ENCODE measurements around the gene MAML2. TPM values are rescaled to one million over a fixed set of nuclear protein-coding genes. Genes with fewer than 3 reads are reported as not detected.
A peak's percentile ranks its signal among the peaks of the same experiment; 100 is the strongest.

Gene MAML2
- total RNA-seq, 1 experiment from 2014 or later, result 6.6 TPM

DNA sequence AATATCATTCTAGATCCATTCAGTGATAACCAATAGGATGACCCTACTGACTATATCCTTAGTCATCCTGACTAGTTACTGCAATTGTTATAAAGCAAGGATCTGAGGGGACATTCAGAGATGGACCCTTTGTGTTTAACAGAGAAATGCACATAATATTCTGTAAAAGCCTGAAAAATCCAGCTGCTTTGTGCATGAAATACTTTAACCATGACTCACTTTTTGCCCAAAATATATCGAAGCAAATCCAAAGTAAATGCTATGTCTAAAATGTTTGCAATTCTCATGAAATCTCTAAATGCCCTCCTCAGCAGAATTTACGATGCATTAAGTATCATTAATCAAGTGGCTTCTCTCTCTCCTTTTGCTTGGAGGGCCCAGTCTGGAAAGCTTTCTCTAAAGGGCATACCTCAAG, 240.3 kb downstream of the MAML2 start:
- no peak for DNase-seq (ENCODE audit: low read depth)

DNA sequence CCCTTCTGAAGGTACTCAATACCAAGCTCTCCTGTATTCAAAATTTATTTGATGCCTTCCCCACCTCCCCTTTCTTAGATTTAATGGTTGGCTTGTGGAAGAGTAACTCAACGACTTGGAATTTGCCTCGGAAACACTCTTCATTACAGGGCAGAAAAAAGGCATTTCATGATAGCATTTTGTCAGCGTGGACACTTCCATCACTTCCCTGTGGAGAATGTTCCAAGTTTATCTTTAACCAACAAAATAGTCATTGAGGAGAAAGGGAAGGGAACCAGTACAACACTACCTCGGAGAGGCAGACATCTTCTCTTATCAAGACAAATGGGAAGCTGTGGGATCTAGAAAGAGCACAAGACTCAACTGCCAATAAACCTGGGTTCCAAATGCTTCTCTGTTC, 241.8 kb downstream of the MAML2 start:
- DNase-seq (ENCODE audit: low read depth), result no peak

DNA sequence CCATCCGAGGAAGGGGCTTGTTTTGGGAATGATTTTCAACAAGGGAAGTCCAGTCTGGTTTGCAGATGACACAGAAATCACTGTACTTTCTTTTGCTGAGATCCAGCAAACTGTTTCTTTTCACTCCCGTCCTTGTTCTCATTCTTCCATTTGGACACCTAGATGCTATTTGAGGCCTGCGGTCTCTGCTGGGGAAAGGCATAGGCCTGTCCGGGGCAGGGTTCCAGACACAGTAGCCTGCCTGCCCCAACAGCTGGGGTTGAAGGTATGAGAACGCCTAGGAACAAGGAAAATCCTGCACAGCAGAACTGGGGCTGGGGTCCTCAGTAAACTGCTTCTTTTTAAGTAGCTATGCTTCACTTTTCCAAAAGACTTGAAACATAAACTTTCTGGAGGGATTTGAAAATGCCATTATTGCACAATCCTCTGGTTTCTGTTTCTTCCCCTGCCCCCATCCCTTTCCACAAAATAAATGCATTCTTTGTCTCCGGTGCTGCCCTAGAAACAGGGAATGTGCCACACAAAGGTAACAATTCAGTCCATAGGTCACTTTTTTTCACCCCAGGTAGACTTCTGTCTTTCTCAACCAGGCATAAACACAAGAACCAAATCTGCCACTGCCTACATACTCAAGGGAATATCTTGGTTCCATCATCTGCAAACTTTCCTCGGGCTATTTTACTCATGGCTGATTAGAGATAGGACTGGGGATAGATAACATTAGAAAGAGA, 244.3 kb downstream of the MAML2 start:
- DNase-seq (ENCODE audit: low read depth), result peak; percentile 8

DNA sequence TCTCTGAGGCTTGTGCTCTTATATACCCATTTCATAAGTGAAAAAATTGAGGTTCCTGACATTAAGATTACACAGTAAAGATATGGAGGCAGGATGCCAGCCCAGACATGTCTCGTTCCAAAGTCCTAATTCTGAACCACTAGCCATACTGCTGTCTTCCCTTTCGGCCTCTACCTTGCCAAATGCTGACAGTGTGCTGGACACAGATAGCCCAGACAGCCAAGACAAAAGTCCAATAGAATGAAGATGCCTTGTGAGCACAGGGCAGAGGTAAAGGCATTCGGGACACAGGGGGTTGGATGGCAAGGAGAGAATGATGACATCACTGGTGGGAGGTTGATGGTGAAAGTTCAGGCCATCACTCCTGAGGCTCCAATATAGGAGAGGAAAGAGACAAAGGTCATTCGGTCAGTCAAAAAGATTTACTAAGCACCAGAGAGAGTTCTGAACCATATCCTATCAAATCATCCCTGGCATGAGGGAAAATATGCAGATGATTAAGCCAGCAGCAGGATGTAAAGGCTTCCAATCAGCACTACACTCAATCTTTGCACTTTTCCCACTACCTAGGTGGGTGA, 245.1 kb downstream of the MAML2 start:
- DNase-seq (ENCODE audit: low read depth), result no peak

DNA sequence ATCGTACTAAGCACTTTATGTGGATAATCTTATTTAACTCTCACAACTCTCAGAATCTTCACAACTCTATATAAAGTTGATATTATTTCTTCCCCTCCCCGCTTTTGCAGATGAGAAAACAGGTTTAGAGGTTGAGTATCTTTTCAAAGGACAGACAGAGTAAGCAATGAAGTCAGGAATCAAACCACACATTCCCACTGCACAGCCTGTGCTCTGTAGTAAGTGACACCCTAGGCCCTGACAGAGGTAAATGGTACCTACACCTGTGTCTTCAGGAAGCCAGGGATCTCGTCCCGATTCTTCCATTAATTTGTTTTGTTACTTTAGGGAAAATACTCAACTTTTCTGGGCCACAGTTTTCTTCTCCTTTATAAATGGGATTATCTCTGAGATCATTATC, 246.6 kb downstream of the MAML2 start:
- no peak for DNase-seq (ENCODE audit: low read depth)

DNA sequence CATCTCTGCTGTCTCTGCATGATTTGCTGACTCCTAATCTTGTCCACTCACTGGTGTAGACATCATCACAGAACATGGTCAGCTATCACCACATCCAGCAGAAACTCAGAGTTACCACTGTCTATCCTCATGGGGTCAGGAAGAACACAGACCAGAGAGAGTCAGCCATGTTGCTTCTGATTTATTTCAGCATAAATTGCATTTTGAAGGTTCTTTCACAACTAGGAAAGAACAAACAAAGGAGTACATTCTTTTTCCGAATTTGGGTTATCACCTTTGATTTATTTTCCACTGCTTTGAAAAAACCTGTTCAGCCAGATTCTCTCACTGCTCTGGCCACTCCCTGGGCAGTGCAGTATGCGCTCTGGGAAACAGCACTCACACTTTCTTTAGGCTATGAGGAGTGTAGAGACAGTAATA, 247.1 kb downstream of the MAML2 start:
- no peak for DNase-seq (ENCODE audit: low read depth)

DNA sequence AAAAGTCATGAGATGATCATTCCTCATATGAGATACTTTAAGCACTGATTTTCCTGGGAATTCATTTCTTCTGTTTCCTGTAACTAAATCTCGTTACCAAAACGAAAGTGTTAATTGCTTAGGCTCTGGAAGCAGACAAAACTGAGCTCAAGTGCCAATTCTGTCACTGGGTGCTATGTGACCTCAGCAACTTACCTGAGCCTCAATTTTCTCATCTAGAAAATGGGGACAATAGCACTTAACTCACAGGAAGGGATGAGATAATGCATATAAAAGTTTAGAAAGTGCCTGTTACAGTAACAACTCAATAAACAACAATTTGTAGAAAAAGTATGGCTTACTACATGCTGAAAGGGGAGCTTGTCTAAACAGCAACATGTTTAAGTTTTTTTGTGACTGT, 248.8 kb downstream of the MAML2 start:
- DNase-seq (ENCODE audit: low read depth), result no peak

DNA sequence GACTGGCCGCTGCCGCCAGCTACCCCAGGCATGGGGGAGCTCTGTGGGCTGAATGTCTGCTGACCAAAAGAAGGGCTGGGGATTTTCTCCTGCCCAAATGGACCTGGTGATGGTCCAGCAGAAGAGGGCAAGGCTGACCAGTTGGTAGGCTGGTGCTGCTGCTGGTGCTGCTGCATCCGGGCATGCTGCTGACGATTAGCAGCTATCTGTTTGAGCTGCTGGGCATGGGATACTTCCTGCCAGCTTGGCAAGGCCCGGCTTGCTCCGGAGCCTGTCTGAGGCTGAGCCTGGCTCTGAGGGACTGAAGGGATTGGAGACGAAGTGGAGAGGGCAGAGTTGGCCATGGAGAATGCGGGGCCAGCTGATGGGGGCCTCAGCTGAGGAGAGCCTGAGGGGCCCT, 250.5 kb downstream of the MAML2 start:
- no peak for DNase-seq (ENCODE audit: low read depth)

DNA sequence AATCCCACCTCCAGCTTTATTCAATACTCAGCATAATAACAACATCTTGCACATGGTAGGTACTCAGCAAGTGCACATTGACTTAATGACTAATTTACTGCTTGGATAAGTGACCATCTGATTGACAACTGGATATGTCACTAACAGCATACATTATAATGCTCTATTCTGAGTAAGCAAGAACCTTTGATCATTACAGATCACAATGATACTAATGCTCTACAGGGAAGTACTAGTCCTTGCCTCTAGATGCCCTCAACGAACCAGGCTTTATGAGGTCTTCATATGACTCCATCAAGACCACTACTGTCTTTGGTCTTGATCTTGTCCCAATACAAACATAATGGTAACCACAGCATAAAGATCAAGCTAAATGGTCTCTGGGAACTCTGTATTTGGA, 251.5 kb downstream of the MAML2 start:
- DNase-seq (ENCODE audit: low read depth), result peak; percentile 27

DNA sequence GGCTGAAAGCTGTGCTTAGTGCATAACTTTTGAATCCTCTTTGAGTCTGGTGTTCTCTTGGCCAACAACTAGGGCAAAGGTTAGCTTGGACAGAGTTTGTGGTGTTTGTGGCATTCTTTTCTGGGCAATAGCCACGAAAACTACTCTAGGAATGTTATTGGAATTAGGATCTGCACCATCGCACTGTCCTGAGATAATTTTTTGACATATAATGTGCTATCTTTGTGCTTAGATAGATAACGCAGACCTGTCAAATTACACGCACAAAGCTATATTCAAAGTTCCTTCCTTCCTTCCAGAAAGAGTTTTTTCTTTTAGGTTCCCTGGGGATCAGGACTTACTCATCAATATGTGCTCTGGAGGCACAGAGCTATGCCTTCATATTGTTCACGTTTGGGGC, 252.3 kb downstream of the MAML2 start:
- peak; percentile 10 for DNase-seq (ENCODE audit: low read depth)

DNA sequence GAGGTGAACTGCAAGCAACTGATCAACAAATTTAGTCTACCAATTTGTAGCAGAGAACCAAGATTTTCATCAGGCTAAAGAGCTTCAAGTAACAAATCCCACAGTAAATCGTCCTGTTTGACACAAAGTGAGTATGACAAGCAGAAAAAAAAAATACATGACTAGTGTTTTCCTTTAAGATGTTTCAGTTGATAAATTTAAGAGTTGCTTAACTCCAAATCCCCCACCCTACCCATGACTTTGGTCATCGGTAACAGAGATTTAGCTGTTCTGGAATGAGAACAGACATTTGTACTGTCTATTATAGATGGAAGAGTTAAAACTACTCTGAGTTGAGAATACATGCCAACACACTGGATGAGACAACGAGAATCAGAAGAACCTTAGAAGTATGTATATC, 254.1 kb downstream of the MAML2 start:
- no peak for DNase-seq (ENCODE audit: low read depth)

DNA sequence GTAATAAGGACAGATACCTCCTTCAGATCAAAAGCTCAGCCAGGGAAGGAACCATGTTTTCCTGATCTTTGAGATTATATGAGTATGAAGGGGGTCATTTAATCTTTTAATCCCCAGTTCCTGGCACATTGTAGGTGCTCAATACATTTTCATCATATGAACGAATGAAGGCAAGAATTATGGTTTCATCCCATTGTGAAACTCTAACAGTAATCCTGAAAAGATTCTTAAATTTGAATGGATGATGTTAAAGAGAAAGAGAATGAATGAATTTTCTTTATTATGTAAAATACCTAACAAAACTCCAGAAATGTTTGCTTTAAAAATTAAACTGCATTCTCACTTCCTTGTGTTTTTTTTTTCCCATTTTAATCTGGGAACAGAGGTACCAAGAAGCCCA, 256.9 kb downstream of the MAML2 start:
- DNase-seq (ENCODE audit: low read depth), result no peak

DNA sequence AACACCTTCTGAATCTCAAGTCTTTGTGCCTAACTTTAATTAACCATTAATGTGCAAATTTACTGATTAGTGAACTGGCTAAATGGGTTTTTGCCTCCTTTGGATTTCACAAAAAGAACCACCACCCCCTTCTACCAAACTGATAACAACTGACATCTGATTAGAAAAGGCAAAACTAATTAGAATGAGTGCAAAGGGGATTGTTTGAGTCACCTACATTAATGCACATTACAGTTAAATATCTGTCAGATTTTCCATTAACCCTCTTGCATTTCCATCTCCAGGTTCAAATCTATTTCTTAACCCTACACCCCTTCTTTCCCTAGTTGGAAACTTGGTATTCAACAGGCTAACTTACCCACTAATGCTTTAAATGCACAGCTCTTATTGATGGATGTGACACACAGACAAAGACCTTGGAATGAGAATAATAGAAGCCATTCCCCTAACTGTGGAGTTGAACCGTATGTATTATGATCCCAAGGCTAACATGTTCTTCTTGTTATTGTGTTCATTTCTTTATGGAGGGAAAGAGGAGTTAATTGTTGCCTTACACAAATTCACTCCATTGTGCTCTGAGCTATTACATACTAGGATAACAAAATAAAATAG, 257.6 kb downstream of the MAML2 start:
- no peak for DNase-seq (ENCODE audit: low read depth)

DNA sequence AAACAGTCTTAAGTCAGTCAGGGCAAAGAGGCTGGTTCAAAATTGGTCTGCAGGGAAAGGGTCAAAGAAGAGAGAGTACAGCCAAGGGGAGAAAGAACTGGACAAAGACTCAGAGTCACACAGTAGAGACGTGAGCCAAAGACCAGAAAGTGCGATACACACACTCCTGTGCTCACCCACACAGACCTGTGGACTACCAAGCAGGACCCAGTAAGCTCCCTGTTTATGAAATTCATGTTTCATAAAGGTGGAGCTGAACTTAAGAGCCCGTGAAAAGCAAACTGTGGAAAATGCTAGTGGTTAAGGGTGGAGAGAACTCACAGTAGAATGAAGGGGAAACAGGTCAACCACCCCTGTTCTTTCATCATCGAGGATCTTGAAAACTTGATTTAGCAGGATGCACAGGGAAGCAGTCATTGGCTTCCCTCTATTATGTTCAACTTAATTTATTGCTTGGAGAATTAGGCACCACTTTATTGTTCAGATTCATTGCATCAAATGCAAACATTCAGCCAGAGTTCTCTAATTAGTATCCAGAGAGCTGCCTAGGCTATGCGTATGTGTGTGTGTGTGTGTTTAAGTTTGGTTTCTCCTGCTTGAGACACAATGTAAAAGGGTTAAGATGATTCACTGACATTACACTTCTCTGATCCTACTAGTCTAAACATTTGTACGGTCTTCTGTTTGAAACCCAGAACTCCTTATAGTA, 258.2 kb downstream of the MAML2 start:
- DNase-seq (ENCODE audit: low read depth), result no peak

DNA sequence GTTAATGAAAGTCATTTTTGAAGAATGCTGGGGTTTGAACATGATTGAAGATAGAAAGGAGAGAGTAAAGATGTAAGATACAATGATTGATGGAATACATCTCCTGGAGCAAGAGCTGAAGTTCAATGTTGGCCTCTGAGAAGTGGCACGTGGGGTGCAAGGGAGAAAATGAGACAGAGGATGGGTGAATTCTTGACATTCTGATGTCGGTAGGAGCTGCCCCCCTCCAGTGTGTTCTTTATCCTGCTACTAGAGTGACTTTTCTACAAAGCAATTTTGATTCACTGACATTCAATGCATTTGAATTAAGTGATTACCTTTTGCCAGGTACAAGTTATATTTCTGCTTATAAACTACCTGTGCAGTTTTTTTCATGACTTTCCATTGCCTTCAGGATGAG, 260.1 kb downstream of the MAML2 start:
- DNase-seq (ENCODE audit: low read depth), result no peak

DNA sequence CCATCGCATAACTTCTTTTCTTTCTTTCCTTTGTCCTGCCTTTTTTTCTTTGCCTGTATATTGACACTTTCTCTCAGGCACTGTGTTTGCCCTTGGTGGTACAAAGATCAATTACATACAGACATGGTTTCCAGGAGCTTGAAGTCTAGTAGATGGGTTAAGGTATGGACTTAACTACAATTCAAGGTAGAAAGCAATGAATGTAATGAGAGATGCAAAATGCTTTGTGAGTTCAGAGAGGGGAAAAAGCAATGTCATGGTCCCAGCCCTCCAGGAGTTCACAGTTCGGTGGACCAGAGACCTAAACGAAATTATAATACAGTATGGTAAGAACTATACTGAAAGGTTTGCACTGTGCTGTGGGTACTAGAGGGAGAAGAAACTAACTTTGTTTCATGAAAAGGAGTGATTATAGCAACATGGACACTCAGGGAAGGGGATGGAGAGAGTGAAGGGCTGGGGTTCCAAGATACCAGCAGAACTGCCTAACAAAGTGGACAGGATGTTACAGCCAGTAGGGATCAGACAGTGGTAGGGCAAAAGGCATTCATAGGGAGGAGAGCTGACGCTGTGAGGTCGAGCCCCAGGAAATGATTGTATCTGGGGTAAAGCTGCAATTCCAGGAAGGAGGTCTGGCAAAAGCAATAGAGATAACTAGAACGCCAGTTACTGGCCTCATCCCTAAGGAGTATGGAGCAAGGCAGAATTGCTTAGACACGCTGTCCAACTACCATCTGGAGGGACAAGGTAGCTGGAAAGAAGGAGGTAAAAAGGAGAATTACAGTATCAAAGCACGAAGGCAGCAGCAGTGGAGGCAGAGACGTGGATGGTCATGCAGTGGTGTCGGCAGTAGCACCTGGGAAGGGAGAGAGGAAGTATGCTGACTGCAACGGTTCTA, 260.7 kb downstream of the MAML2 start:
- no peak for DNase-seq (ENCODE audit: low read depth)

DNA sequence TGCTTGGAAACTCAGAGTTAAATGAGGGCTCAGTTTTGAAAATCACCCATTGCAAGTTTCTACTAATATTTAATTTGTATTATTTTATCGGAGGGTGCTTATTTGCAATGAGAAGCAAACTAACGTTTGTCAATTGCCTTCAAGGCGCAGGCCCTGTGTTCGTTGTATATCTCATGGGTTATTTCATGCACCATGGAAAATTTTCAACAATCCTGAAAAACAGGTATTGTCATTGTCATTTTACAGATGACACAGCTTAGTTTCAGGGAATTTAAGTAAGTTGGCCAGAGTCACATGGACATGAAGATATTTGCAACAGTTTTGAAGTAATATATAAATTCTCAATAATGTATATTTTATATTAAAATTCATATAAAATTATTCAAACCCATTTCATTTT, 261.4 kb downstream of the MAML2 start:
- no peak for DNase-seq (ENCODE audit: low read depth)

DNA sequence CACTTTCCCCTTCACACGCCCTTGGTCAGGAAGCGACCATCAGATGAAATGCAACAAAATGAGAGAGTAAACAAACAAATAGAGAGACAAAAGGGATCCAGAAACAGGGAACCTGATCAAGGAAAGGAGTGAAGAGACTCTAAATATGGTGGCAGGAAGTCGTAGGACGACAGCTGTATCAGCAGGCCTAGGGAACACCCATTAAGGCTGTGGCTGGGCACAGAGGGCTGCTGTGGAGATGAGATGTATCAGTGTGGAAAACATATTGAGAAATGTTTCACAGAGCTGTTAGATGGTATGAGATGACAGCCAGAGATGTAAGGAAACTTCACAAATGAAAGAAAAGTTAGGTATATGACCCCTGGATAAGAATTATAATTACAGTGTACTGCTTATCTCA, 263.3 kb downstream of the MAML2 start:
- no peak for DNase-seq (ENCODE audit: low read depth)

DNA sequence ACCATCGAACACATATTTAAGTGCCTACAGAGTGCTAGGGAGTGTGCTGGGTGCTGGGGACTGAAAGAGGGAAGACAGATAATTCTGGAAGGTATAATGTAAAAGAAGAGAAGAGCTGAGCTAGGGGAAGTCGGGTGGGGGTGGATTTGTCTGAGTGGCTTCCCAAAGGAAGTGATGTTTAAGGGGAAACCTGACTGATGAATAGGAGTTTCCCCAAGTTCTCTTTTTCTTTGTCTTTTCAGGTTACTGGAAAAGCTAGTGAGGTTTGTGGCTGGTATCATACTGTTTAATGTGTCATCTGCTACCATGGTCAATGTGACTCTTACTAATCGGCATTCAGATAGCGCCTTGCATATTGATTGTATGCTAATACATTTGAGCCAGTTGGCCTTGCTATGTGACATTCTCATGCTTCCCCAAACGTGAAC, 267.4 kb downstream of the MAML2 start:
- DNase-seq (ENCODE audit: low read depth), result peak; percentile 8

DNA sequence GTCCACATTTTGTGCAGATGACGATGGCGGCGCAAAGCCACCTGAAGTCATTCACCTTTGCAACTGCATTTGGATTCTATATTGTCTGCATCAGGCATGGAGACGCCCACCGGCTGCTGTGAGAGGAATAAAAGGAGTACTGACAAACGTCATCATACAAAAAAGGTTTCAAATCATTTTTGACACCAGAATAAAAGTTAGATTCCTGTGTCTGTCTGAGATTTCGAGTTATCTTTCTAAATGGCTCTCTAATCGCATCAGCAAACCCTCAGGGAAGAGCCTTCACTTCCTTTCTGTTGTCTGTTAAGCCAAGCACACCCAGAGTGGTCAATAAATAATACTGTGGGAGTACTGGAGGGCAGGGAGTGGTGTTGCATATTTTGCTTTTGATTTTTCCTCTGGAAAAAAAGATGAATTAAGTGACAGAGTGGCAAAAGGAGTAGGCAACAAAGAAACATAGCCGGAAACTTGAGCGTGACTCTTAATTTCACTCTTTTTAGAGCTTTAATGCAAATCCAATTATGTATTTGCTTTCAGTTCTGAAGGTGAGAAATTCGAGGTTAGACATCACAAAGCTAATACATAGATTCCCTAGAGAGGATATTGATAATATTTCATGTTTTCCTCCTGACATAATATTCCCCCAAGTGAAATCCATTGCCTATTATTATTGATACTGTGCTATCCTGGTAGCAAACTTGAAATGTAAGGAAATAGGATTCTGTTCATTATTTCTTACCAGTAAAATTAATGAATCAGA, 268.3 kb downstream of the MAML2 start:
- DNase-seq (ENCODE audit: low read depth), result no peak

DNA sequence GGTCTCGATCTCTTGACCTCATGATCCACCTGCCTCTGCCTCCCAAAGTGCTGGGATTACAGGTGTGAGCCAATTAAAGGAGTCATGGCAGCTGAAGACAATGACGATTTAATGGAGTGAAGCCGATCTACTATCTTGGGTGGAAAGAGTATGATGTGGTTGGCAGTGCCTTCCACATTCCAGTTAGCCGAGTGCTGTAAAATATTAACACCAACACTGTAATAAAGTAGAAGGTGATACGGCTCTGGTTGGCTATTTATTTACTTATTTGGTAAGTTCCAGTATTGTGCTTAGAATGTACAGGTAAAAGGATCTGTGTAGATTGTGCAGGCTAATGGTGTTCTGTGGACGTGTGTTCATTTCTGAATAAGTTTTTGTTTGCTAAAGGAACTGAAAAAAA, 269.5 kb downstream of the MAML2 start:
- no peak for DNase-seq (ENCODE audit: low read depth)
